BE2C (cell line): ENCODE data around the gene TEDC1.

ENCODE experiments used
- DNase-seq: peaks from one replicate; pipeline ENCODE4 v3.0.0-alpha.2; 2020
- H3K27me3 ChIP-seq: fragments of 250-450 bp; sonication (Bioruptor Pico); 2 replicates; pipeline ENCODE4 v1.5.1; 2020; ENCODE audit warnings: mild to moderate bottlenecking
- H3K36me3 ChIP-seq: fragments of 250-450 bp; sonication (Bioruptor Pico); 2 replicates; pipeline ENCODE4 v1.5.1; 2020; ENCODE audit warnings: mild to moderate bottlenecking
- H3K4me1 ChIP-seq: fragments of 250-450 bp; sonication (Bioruptor Pico); 2 replicates; pipeline ENCODE4 v1.5.1; 2020
- H3K4me3 ChIP-seq: 2 replicates; pipeline ENCODE4 v1.5.1; 2011; ENCODE audit warnings: low read depth, low read length
- H3K9me3 ChIP-seq: fragments of 250-450 bp; sonication (Bioruptor Pico); 2 replicates; pipeline ENCODE4 v1.5.1; 2020
- TF ChIP-seq, protein P1 (sequence below): IDR thresholded peaks from 2 replicates; pipeline ENCODE4 v1.5.1; 2012; ENCODE audit warnings: mild to moderate bottlenecking, low read depth, low read length

TEDC1 gene

DNA sequence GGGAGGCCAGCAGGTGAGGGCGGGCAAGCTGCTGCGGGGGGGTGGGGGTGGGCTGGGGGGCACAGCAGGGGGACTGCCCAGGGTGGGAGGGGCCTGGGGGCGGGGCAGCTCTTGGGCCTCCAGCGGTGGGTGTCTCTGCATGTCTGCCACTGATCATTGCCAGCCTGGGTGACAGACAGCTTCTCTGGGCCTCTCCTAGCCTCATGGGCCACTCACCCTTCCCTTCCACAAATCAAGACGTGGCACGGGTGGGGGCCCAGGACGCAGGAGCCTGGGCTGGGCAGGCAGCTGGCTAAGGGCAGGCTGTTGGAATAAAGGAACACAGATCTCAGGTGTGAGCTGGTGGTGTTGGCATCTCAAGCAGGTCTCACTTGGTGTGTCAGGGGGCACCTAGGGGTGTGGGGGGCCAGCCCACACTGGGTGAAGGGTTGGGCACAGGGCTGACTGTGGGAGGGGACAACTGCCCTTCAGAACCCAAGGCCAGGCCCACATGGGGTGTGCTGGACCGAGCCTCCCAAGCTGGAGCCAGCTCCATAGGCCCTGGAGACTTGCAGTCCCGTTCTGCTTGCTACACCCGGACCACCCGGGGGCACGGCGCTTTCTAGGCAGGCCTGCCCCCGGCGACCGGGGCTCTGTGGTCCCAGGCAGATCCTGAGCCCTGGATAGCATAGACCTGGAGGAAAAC lies 3.0 kb downstream of the TEDC1 start:
- no peaks in the 10 kb centered on the region for H3K9me3 ChIP-seq
- DNase-seq: peak; percentile 9
- H3K36me3 ChIP-seq: 0 out of 2 replicates have a peak, but pooled peaks cover 3% of the 10 kb centered on the region
- H3K4me3 ChIP-seq: no peak overlapping the region
- no peaks in the 10 kb centered on the region for H3K27me3 ChIP-seq
- peaks cover 14% of the 10 kb centered on the region for H3K4me1 ChIP-seq
- TF ChIP-seq, protein P1, sequence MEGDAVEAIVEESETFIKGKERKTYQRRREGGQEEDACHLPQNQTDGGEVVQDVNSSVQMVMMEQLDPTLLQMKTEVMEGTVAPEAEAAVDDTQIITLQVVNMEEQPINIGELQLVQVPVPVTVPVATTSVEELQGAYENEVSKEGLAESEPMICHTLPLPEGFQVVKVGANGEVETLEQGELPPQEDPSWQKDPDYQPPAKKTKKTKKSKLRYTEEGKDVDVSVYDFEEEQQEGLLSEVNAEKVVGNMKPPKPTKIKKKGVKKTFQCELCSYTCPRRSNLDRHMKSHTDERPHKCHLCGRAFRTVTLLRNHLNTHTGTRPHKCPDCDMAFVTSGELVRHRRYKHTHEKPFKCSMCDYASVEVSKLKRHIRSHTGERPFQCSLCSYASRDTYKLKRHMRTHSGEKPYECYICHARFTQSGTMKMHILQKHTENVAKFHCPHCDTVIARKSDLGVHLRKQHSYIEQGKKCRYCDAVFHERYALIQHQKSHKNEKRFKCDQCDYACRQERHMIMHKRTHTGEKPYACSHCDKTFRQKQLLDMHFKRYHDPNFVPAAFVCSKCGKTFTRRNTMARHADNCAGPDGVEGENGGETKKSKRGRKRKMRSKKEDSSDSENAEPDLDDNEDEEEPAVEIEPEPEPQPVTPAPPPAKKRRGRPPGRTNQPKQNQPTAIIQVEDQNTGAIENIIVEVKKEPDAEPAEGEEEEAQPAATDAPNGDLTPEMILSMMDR: no peak

DNA sequence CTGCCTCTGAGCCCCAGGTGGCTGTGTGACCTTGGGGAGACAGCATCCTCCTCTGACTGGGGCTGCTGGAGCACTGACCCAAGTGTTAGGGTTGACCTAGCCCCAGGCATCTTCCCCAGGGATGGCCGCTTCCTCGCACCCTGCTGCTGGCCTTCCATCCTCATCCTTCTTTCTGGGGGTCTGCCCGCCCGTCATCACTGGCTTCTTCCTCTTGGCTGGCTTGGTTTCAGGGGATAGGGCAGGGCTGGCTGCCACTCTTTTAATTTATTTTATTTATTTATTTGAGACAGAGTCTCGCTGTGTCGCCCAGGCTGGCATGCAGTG lies 3.5 kb downstream of the TEDC1 start:
- Histone ChIP-seq H3K27me3 (no peaks in the 10 kb centered on the region), H3K9me3 (no peaks in the 10 kb centered on the region), H3K36me3 (0 out of 2 replicates have a peak, but pooled peaks cover 3% of the 10 kb centered on the region), H3K4me3 (no peak overlapping the region), H3K4me1 (peaks cover 15% of the 10 kb centered on the region)
- TF ChIP-seq, protein P1: no peak
- no peak for DNase-seq

DNA sequence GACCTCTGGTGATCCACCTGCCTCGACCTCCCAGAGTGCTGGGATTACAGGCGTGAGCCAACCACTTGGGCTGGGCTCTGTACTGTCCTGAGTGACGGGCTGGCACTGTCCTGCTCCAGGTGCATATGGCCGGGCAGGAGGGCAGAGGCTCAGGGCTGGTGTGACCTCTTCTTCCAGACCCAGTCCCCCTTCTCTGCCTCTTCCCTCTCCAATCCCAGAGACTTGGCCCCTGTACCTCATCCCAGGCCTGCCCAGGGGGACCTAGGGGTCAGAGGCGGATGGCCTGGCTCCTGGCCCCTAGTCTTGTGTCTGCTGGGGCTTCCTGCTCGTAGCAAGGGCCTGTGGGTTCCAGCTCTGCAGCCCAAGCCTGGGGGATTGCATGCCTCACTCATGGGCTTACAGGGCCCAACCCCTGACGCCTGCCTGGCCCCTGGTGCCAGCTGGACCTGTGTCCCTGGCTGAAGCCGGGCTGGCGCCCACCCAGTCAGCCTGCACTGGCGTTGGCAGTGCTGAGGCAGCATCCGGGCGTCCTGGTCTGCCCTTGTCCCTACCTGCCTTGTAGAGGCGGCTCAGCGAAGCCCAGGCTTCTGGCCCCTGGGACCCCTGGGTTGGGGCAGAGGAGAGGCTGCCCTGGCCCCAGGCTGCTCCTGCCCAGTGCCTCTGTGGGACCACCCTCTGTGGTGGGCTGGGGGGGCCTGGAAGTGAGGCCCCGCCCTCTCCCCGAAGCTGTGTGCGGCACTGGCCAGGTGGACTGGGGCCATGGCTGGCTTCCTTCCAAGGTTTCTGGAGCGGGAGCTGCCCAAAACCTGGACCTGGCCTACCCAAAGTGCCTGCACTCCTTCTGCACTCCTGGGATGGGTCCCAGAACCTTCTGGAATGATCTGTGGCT lies 4.3 kb downstream of the TEDC1 start:
- H3K4me1 ChIP-seq: peaks cover 16% of the 10 kb centered on the region
- no peaks in the 10 kb centered on the region for H3K9me3 ChIP-seq
- DNase-seq: peak; percentile 10
- H3K27me3 ChIP-seq: no peaks in the 10 kb centered on the region
- 0 out of 2 replicates have a peak, but pooled peaks cover 3% of the 10 kb centered on the region for H3K36me3 ChIP-seq
- TF ChIP-seq, protein P1: no peak
- no peak overlapping the region for H3K4me3 ChIP-seq

DNA sequence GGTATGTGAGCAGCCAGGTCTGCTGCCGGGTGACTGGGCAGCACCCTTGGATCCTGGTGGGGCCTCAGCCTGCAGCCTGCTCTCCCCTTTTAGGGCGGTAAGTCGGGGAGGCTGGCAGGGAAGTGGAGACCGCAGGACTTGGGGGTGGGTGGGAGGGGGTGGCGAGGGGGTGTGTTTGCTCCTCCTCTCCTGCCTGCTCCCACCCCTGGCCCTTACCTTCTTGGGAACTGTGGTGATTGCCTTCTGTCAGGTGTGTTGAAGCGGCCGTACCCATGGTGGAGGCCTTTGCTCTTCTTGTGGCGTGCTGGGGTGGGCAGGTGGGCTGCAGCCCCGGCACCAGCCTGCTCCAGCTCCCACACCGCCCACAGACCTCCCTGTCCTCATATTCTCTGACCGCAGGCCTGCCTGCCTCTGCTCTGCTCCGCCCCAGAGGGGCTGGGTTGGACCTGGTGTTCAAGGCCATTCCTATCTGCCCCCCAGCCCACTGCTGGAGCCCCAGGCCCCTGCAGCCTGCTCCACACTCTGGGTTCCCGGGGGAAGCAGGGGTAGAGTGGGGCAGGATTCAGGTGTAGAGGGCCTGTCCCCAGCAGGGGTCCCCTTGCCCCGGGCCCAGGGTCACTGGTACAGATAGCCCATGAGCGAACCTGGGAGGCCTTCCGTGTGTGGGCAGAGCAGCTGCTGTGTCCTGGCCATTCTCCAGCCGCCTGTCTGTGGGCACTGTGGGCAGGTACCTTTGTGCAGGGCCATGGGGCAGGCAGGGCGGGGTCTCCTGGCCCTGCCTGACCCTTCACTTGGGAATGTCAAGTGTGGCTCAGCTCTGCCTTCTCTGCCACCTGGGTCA lies 5.2 kb downstream of the TEDC1 start:
- Histone ChIP-seq H3K27me3 (no peaks in the 10 kb centered on the region), H3K4me3 (no peak overlapping the region), H3K9me3 (no peaks in the 10 kb centered on the region), H3K36me3 (0 out of 2 replicates have a peak, but pooled peaks cover 3% of the 10 kb centered on the region), H3K4me1 (peaks cover 16% of the 10 kb centered on the region)
- no peak for DNase-seq
- TF ChIP-seq, protein P1: no peak

DNA sequence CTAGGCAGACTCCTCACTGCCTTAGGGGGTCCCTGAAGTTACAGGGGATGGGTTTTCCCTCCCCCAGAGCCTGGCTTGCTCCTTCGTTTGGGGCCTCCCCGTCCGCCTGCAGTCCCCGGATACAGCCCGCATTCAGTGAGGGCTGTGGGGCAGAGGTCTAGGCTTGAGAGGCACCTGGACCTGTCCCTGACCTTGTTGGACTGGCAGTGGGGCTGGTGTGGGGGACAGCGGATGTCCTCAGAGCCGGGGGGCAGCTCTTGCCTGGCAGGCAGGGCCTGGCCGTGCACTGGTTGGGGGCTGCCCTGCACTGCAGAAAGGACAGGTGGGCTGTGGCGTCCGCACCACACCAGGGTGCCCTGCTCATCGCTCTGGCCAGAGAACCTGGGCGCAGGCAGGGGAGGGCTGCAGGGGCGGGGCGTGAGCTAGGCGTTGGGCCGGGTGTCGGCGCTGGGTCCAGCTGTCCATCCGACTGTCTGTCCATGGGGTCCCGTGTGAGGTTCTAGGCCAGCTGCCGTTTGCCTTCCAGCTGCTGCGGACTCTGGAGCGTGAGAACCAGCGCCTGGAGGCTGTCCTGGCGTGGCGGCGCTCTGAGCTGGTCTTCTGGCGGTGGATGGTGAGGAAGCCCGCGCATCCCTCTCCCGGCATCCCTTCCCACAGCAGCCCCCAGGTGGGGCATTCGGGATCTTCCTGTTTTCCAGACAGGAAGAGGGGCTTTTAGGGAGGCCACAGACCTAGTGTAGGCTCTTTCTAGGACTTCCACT lies 6.0 kb downstream of the TEDC1 start:
- Histone ChIP-seq H3K36me3 (0 out of 2 replicates have a peak, but pooled peaks cover 3% of the 10 kb centered on the region), H3K9me3 (no peaks in the 10 kb centered on the region), H3K4me1 (peaks cover 13% of the 10 kb centered on the region), H3K4me3 (no peak overlapping the region), H3K27me3 (no peaks in the 10 kb centered on the region)
- TF ChIP-seq, protein P1: no peak
- no peak for DNase-seq
